ENCODE results near the gene EMC6.

The EMC6 gene

GRCh38 chr17:3668279-3669084, at the start of gene EMC6, which contains the start of gene TAX1BP3:
TSS of gene EMC6 (plus strand) at chr17:3668812. CDS start at chr17:3669147, 335 bp downstream.
TSS of gene TAX1BP3 (minus strand) at chr17:3668578. CDS start at chr17:3668526, 52 bp downstream.
- peak; percentile 94 for DNase-seq (ENCODE audit: low read depth)

- no peak for DNase-seq (ENCODE audit: low read depth)
Measured at GRCh38 chr17:3621146-3621720, 47.4 kb upstream of the EMC6 start.

DNA sequence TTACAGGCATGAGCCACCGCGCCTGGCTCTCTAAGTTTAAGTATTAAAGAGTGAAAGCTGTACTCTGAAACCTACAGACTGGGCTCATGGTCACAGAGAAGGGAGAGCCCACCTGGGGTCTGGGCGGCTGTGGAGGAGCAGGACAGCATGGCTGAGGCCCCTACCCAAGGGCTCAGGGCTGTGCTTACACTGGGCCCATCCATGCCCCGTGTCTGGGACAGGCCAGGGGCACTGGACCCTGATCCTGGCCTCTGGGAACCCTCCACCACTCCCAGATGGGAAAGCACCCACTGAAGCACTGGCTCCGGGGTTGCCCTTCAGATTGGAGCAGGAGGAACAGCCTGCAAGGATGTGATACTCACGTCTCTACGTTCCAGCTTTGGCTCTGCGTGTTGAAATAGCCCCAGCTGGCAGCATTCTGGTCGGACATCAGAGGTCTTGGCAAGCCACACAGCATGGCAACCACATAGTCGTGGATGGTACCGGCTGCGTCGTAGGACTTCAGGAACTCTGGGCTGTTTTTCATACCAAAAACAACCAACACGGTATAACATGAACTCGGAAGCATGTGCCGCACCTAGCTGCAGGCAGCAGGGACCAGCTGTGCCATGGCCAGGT, 45.5 kb upstream of the EMC6 start:
- DNase-seq (ENCODE audit: low read depth), result no peak

DNA sequence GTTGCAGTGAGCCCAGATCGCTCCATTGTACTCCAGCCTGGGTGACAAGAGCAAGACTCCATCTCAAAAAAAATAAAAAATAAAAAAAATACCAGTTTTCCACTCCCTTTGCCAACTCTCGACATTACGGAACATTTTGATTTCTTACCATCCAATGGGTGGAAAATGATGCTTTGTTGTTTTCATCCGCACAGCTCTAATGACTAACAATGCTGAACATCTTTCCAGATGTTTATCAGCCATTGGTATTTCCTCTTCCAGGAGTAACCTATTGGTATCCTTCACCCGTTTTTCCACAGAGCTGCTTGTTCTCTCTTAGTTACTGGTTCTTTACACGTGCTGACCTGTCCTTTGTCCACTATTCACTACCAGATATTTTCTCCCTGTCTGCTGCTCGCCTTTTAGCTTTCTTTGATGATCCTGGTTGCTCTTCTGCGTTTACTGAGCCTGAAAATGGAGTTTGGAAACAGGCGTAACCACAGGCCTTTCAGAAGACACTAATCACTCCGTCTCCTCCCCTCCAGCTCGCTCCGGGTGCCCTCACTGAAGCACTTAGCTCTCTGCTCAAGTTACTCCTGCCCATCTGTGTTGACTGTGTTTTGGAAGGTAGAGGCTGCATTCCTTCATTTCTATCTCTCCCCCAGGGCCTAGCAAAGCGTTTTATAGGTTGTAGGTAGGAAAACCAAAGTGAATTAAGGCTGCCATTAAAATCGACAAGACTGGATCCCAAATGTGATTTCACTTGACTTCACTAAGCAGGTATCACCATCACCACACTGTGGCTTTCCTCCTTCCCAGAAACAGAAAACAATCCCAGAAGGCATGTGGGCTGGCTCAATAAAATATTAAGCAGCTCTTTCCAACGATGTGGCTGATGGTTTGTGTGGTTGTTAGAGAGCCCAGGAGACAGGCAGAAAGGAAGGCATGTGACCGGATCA, 41.5 kb upstream of the EMC6 start:
- DNase-seq (ENCODE audit: low read depth), result no peak

DNA sequence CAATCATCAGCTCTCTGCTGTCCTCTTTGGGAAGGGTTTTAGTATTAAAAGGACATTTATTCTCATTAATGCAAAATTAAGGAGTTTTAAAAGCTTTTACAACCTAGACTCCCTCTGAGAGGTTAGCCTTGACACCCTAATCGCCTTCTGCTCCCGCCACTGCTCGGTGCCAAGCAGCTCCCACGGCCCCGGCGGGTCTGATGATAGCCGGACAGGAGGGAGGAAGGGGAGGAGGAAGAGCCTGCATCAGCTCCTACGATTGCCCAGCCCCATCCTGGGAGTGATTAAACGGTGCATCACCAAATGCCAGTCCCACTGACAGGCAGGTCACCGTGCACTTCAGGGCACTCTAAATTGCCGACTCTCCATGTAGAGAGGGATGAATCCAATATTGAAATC, 40.8 kb upstream of the EMC6 start:
- DNase-seq (ENCODE audit: low read depth), result no peak

GRCh38 chr17:3630781-3631180, 37.8 kb upstream of the EMC6 start:
- DNase-seq (ENCODE audit: low read depth), result no peak

GRCh38 chr17:3632287-3632686, 36.3 kb upstream of the EMC6 start:
- DNase-seq (ENCODE audit: low read depth), result no peak

DNA sequence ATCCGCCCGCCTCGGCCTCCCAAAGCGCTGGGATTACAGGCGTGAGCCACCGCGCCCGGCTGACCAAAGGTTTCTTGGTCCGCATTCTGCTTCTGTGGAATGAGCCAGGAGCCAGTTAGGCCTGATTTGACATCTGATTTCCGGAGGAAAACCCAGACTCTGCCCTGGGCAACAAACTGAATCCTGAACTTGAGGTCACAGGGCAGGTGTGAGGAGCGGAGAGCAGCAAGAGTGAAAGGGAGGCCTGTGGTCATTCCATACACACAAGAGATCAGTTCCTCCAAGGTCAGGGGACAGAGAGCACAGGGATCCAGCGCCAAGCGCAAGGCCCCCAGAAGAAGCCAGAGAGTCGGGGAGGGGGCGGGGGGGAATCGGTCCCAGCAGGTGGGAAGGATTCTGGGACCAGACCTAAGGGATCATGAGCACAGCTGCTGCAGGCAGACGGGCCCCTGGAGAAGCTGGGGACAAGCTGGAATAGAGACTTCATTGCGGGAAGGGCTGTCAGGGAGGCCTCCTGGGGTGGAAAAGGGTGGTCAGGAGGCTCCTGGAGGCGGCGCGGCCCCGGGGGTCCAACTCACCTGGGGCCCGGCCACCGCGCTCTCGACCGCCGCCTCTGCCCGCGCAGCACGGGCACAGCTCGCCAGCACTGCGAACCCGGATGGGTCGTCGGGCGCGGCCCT, 33.0 kb upstream of the EMC6 start:
- DNase-seq (ENCODE audit: low read depth), result no peak

GRCh38 chr17:3636154-3636907, 32.3 kb upstream of the EMC6 start, which contains the start of the genes CTNS and SHPK:
TSS of gene CTNS (plus strand) at chr17:3636760. CDS start at chr17:3640207, 3,447 bp downstream.
TSS of gene SHPK (minus strand) at chr17:3636250. CDS start at chr17:3636219, 31 bp downstream.
- DNase-seq (ENCODE audit: low read depth), result peak; percentile 94

GRCh38 chr17:3636908-3637373, 31.7 kb upstream of the EMC6 start:
- DNase-seq (ENCODE audit: low read depth), result no peak

GRCh38 chr17:3639981-3640596, 28.5 kb upstream of the EMC6 start:
- peak; percentile 73 for DNase-seq (ENCODE audit: low read depth)

DNA sequence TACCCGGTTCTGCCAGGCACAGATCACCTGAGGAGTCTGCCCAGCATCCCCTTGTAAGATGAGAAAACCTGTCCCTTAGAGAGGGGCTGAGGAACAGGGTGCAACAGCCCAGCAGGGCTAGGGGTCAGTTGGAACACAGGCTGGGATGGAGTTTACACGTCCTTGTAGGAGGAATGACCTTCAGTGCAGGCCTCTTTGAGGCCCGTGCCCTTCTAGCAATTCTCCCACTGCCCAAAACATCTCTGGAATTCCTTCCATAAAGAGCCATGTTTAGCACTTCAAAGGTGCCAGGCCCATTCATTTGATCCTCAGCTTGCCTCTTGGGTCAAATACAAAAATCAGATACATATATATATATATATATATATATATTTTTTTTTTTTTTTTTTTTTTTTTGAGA, 27.6 kb upstream of the EMC6 start:
- DNase-seq (ENCODE audit: low read depth), result no peak

DNA sequence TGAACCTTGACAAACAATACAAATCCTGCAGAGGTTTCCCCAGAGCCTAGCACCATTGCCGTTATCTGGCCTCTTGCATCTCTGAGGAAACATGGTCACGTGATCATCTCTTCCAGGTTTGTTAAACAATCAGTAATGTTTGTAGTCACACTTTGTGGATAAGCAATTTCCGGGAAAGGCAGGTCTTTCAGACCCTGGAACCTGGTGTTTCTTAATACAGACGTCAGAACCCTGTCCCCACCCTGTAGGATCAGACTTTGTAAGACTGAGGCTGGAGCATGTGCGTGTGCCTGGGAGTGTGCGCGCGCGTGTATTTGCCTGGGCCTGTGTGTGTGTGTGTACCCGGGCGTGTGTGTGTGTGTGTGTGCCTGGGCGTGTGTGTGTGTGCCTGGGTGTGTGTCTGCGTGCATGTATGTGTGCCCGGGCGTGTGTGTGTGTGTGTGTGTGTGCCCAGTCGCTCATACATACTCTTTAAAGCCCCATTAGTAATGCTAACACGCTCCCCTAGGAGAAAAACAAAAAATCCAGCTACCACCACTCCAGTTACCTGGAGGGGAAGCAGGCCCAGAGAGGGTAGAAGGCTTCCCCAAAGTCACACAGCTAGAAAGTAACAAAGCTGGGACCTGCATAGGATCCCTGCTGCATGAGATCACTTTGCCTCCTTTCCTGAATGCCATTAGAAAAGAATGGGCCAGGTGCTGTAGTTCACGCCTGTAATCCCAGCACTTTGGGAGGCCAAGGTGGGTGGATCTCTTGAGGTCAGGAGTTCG, 26.7 kb upstream of the EMC6 start:
- no peak for DNase-seq (ENCODE audit: low read depth)

- no peak for DNase-seq (ENCODE audit: low read depth)
Measured at GRCh38 chr17:3643889-3644349, 24.7 kb upstream of the EMC6 start.

DNA sequence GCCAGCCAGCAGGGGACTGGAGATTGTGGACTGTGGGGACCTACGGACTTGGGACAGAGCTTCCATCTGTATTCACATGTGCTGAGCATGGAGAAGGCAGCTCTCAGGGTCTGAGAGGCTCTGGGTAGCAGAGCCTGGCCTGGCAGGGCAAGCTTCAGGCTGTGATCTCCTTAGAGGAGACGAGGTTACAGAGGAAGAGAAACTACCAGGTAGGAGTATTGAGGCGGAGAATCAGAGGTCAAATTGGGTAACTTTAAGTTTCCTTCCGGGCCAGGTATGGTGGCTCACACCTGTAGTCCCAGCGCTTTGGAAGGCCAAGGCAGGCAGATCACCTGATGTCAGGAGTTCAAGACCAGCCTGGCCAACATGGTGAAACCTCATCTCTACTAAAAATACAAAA, 23.3 kb upstream of the EMC6 start:
- no peak for DNase-seq (ENCODE audit: low read depth)

GRCh38 chr17:3647251-3647650, 21.4 kb upstream of the EMC6 start:
- DNase-seq (ENCODE audit: low read depth), result no peak

- DNase-seq (ENCODE audit: low read depth), result no peak
Measured at GRCh38 chr17:3647769-3648555, 20.6 kb upstream of the EMC6 start.

DNA sequence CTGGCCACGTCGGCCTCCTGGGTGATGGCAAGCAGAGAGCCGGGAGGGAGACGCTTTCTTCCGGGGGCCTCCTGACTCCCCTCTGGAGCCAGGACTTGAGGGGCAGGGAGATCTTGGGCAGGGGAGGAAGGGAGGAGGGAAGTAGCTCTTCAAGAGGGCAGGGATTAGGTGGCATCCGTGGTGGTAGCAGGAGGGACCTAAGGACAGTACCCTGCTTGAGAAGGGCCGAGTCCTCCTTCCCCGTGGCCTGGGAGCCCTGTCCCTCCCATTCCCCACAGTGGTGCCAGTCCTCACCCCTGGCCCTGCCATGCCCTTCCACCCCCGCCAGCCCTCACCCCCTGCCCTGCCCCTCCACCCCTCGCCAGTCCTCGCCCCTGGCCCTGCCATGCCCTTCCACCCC, 12.8 kb upstream of the EMC6 start:
- DNase-seq (ENCODE audit: low read depth), result no peak
